GM21360 (cell line): Measurements from ENCODE around the gene WDR1.

Source experiments
- ATAC-seq: cut with Tn5 transposase; IDR thresholded peaks from one replicate; pipeline ENCODE4 v1.9.1; 2021; ENCODE audit warnings: mild to moderate bottlenecking, moderate library complexity; ENCODE audit not compliant: unreplicated experiment

The WDR1 gene, protein sequence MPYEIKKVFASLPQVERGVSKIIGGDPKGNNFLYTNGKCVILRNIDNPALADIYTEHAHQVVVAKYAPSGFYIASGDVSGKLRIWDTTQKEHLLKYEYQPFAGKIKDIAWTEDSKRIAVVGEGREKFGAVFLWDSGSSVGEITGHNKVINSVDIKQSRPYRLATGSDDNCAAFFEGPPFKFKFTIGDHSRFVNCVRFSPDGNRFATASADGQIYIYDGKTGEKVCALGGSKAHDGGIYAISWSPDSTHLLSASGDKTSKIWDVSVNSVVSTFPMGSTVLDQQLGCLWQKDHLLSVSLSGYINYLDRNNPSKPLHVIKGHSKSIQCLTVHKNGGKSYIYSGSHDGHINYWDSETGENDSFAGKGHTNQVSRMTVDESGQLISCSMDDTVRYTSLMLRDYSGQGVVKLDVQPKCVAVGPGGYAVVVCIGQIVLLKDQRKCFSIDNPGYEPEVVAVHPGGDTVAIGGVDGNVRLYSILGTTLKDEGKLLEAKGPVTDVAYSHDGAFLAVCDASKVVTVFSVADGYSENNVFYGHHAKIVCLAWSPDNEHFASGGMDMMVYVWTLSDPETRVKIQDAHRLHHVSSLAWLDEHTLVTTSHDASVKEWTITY

DNA sequence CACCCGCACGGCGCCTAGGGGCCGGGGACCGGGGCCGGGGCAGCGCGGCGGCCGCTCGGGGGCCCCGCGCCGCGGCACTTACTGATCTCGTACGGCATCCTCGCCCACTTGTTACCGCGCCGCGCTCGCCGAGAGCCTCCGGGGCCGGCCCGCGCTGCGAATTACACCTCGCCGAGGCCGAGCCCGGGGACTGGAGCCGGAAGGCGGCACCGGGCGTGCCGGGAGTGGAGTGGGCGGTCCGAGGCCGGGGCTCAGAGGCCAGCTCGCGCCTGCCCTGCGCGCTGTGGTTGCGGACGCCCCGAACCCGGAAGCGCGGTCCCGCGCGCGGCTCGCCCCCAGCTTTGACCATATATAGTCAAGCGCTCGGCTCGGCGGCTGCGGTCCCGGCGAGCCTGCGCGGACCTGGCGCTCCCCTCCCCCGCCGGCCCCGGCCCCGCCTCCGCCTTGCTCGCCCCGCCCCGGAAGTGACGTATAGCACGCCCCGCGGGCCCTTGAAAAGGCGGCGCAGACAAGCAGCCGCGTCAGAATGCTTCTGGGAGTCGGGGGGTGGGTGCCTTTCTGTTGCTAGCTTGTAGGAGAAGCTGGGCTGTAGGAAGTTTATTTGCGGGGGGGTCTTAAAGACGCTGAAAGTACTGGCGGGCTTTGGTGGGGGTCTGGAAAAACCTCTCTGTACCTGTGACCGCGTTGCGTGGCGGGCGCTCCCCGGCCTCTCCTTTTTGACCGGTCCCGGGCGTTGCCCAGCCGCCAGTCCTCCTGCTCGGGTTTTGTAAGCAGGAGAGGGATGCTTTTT lies at the start of gene WDR1:
Gene WDR1 (minus strand): TSS at position 231 of the 790 bp plus-strand sequence. CDS start 133 bp downstream, at position 98.
- ATAC-seq: peak; percentile 86

DNA sequence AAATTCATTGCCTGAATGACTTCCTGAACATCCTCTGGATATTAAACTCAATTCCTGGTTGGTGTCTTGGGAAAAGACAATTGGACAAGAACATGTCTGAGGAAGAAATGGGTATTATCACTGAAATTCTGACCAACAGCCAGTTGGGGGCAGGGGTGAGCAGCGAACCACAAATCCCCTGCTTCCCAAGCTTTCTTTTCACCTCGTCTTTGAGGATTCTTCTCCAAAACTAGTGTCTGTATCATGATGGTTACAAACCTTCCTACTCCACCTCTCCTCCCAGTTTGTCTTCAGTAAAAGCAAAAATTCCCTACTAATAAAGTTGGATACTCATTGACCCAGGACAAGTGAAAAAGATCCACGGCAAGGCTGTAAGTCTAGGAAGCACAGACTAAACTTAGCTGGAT lies 48.3 kb upstream of the WDR1 start:
- no peak for ATAC-seq

DNA sequence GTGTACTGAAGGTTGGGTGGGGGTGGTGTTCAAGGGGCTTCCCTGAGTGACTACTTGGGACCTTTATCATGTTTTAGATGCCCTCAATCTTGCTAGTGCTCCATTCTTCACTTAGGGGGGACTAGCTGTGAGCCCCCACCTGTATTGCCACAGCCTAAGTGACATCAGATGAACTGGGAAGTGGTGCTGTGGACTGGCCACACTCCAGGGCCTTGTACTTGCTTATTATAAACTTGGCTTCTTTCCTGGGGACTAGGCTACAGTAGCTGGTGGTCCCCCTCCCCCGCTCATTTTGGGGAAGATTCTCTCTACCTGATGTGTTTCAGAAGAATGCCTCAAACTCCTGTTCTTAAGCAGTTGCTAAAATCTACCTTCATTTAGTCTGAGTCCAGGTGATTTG lies 46.7 kb upstream of the WDR1 start:
- ATAC-seq: no peak

DNA sequence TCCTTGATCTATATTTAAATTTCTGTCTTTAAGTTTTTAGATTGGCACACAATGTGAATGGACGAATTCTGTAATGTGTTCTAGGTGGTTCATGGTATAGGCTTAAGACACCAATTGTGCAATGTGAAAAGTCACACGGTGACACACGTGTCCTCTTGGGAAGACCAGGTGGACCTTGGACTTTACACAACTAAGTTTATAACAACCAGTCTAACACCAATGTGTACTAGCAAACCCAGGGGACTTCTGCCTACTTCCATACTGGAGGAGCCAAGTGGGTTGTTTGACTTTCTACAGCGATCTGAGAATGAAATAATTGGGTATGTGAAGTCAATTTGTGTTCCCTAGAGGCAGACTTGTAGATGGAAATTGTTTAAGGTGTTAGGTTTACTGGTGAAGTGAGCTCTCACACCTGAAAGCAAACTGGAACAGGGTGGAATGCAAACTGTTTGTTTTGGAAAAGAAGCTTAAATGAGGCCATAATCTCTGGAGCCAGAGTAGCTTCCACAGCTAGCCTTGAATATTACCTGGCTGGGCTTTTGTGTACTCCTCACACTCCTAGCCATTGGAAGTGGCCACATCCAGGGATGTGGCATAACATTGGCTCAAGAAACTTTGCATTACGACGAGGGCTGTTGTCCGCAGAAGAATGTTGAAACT lies 45.9 kb upstream of the WDR1 start:
- no peak for ATAC-seq

DNA sequence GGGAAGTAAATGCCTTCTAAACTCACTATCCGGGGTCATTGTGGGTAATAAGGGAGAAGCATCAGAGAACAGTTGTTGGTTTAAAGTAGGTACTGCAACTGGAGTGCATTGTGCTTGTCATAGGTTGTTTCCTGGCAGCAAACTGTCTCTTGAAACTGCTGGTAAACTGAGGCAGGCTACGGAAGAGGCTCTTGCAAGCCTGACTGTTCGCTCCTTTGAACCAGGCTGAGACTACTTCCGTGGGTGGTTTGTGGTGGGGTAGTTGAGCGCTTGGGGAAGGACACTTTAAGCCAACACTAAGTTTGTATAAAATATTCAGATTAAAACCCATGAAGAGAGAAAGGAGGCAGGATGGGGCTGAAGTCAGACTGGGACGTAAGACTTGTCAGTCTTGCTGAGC lies 45.2 kb upstream of the WDR1 start:
- no peak for ATAC-seq

DNA sequence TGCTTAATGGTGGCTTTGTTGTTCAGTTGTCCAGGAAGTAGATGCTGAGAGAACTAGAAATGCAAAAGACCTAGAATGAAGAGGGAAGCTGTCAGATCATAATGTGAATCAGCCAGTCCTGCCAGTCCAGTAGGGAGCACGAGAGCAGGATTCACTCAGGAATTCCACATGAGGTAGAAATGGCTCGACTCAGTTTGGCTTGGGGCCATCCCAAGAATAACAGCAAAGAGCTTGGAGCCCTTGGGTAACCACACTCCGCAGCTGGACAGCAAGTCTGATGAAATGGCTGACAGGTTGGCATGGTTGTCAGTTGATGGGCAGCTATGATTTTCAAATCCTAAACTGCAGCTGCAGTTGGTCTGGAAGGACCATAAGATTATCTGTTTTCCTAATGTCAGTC lies 44.5 kb upstream of the WDR1 start:
- ATAC-seq: no peak

DNA sequence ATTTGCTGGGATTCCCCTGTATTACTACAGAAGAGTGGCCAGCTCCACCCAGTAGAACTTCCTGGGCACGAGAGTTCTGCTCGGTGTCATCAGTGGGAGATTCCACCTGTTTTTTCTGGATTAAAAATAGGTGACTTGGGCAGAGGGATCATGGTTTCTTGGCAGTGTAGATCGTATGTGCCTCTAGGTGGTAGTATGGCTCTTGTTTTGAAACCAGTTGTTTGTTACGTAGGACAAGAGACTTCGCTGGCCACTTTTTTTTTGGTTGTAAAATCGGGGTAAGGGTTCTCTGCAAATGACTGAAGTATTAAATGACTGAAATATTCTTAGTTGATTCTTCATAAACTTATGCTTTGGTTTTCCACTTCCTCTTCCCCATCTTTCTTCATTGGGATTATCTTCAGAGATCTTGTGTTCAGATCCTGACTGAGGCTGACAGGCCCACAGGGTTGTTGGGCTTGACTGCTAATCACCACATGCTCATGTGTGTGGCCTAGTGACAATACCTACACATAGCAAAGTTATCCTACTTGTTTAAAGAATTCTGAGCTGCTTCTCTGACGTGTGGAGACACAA lies 43.8 kb upstream of the WDR1 start:
- ATAC-seq: no peak

DNA sequence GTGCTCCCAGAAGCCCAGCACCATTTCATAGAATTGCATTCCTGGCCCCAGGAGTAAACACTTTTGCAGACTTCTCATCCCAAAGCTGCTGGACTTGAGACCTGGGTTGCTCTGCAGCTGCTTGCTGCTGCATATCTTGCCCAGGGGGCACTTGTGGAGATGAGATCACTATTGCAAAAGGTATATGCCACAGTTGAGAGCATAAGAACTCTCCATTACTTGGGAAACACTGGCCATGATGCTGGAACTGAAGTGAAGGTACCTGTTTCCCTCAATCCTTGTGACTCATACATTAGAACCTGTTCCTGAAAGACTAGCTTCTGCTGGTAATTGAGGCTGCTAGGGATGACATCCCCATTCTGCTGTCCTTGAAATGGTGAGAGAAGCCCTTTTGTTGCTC lies 43.1 kb upstream of the WDR1 start:
- ATAC-seq: no peak

DNA sequence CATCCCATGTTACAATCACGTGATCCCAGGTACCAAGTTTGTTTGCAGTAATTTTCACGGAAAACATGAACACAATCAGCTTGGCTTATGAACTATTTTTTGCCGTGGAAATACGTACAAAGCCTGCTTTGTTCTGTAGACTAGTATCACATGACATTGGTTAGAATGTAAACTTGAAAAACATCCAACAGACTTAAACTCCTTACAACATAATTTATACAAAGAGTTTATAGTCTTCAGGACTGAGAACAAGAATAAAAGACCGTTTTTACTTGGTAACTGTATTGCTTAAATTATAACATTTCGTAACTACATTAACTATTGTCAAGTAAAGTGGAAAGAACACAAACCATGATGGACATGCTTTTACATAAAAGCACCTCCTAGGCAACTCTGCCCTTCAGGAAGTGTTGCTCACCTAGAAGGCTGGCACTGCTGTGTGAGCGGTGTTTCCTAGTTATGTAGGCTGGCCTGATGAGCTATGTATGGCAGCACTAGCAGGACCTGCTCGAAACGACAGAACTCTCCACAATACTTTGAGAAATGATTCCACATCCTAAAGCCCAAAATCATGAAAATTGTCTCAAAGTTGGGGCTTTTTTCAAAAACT lies 41.8 kb upstream of the WDR1 start:
- no peak for ATAC-seq

DNA sequence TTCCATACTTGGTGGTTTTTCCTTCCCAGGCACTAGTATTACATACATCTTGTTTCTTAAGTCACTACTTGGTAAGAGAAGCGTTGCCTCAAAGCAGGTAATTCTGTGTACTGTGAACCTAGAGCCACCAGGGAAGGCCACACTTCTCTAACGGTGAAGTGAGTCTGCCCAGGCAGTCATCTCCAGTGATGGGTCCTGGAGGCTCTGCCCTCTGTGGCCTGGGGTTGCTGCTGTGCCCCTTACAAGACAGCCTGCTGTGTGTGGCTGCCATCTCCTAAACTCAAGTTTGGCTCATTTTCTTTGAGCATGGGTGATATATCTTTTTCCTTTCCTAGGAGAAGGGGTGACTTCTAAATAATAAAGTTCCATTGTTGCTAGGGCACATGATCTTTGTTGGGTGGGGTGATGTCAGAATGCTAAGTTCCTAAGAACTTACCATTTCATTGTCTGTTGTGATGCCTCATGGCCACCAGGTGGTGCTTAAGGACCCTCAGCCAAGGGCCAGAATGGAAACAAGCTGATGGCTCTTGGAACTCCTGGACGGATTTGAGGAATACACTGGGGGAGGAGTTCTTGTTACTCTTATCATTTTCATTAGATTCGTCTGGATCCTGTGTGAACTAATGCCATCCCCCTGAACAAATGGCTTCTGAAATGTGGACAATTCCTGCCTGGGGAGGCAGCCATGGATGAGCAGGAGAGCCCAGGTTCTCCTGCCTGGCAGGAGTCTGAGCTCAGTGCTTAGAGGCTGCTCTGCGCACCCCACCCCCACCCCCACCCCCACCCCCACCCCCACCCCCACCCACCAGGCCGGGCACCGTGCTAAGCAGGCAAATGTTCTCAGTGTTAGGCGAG lies 41.1 kb upstream of the WDR1 start:
- ATAC-seq: peak; percentile 69

DNA sequence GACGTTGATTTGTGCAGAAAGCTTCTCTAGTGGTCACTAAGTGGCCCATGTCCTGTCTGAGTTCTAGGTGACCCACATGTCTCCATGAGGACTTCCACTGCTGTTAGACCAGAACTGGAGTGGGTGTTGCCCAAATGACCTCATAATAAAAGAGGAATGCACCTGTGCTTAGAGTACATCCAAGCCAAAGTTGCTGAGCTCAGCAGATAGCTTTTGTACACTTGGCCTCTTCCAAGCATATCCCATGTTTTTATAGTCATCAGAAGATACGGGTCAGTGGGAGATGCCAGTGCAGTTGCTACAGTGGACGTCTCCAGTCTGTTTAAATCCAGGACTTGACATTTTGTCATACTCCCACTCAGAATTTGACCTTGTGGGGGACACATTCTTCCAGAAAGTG lies 37.6 kb upstream of the WDR1 start:
- ATAC-seq: no peak

DNA sequence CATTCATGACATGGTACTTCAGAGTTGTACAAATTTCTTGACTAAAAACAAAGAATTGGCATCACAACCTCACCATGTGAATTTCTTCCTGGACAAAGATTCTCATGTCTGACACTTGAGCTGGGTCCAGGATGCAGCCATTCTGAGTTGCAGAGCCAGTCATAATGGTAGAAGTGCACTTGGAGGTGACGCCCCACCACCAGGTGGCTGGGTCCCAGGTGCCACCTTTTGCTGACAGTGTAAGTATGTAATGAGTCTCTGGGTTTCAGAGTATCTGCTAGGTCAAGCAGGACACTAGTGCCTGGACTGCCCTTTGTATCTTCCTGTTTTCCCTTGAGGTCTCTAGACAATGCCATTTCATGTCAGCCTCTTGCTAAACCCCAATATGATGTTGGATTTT lies 36.6 kb upstream of the WDR1 start:
- no peak for ATAC-seq

DNA sequence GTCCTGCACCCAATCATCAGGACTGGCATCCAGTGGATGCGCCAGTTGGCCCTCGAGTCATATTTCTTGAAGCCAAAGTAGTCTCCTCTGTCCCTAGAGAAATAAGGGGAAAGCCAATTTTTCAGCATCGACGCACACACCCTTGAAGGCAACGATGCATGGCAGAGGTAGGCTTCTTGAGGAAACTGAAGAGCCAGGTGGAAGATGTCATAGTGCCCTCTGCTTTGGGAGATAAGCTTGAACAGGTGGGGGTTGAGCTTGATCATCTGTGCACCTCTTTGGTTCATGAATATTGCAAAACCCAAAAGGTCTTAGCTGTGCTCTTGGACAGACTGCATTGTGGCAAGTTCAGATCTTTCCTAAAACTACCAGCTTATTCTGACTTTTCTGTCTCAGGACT lies 34.6 kb upstream of the WDR1 start:
- ATAC-seq: peak; percentile 76

DNA sequence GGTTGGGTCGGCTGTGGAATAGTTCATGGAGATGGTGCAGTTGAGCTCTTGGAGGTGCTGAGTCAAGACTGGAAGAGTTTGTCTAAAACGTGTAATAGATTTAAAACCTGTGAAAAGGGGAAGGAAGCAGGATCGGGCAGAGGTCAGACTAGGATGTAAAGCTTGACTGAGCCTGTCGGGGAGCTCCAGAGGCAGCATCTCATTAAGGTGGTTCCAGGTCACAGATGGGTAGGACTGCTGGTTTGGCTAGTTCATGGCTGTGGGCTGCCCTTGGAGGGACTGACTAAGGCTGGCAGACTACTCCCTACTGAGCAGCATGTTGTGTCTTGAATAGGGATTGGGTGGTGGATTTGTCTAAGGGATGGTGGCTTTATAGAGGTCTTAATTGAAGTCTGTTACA lies 28.4 kb upstream of the WDR1 start:
- ATAC-seq: no peak

DNA sequence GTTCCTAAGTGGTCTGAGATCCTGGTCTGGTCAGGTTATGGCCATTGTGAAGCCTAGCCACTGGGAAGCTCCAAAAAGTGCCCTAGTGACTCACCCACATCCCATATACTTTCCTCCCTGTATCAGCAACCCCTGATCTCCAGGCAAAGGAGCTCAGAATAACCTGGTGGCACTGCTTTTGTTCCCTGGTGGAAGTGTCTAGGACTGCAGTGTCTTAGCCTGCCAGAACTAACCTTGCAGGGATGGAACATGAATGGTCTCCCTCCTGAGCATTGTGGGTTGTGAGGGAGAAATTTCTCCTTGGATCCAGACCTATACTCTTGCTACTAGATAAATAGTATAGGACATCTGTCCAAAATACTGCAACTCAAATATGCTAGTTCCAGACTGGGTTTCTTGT lies 27.9 kb upstream of the WDR1 start:
- ATAC-seq: no peak

DNA sequence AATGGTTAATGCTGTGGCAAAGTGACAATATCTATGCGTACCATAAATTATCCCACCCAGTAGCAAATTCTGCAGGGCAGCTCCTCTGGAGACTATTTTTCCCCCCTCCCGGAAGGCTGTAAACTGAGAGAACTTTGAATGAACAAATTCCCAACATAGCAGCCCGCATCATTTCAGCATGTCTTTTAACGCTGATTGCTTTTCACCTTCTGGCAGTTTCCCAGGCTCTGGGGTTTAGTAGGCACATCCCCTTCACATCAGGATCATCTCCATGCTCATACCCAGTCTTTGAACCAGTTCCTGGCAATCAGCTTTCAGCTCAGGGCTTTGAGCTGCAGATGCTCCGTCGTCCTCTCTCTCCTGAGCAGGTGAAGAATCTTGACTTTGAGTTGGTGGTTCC lies 26.6 kb upstream of the WDR1 start:
- no peak for ATAC-seq

DNA sequence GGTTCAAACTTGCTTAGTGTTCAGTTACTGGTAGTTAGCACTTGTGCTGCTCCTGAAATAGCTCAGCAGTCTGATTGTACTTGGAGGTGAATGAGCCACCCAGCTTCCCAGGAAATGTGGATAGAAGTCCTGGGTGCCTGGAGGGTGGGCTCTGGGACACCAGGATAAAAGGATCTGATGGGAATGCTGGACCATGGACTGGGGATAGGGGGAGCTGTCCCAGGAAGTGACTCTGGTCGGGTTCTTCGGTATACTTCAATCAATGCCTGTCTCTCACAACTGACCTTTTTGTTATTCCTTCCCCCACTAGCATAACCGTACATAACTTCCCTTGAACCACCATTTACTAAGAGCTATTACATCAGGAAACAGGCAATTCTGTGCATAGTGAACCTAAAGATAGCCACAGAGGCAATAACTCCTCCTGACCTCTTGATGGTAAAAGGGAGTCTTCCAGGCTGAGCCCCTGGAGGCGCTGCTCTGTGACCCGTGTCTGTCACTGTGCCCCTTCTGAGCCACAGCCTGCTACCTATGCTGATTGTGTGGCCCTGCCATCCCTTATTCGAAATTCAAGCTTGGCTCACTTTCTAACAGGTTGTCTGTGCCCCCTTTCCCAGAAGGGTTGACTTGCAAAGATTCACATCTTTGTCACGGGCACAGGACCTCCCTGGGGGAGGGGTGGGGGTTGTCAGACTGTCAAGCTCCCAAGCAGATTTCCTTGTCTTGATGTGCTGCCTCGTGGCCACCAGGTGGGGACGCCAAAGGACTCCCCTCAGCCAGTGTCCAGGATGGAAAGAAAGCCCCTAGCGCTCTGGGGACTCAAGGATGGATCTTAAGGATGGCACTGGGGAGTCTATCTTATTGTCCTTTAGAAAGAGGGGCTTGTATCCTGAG lies 24.5 kb upstream of the WDR1 start:
- no peak for ATAC-seq

DNA sequence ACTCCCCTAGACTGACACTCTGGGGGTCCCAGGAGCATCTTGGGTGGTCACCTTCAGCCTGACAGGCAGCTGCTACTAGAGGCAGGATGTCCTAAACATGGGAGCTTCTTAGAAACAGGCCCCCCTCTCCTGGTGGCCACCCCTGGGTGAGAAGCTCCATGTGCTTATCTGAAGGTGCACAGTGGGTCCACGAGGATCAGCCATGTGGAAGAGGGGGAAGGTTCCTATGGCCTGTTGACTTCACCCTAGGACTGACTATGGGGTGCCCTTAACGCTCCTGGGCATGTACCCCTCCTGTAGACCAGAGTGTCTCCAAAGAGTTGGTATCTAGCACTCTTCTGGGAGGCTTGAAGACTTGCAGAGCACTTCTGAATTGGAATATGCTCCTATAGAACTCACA lies 22.9 kb upstream of the WDR1 start:
- no peak for ATAC-seq

DNA sequence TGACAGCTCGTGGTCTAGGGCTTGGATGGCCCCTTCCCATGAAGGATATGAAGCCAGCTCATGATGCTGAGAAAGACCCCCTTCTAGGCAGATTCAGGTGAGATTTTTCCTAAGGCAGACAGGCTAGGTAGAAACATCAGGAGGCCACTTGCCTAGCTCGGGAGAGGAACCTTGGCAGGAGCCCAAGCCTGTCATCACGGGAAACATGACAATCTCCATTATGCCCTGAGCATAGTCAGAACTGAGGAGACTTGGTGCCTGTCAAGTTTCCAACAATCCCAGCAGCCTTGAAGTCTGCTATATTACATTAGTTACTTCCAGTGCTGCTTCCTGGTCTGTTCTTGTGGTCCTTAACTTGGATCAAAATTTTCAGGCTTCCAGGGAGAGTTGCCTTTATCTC lies 18.7 kb upstream of the WDR1 start:
- ATAC-seq: no peak
